ENCODE results near the gene TNIK. TPM values are rescaled to one million over a fixed set of nuclear protein-coding genes. Genes with fewer than 3 reads are reported as not detected.

The TNIK gene
- total and polyA plus RNA-seq, 2 of the 13 experiments (the other 11 are each of a cell fraction or from before 2014, with no cell fraction given), result 0.15 to 0.22 TPM

- no peaks in the 10 kb centered on the region for H3K27me3 ChIP-seq (ENCODE audit: control insufficient read depth in 1 of 2, insufficient read depth in 2 of 2, low read length in 2 of 2)
- POLR2A ChIA-PET, result no interaction called here
- no peak overlapping the region for H3K27ac ChIP-seq (ENCODE audit: extremely low read length, insufficient read depth, low read length)
- H3K4me1 ChIP-seq (ENCODE audit: insufficient read depth, low read length), result no peaks in the 10 kb centered on the region
- no peaks in the 10 kb centered on the region for H3K9me3 ChIP-seq (ENCODE audit: low read length)
- in situ Hi-C loops (cut with HindIII; ENCODE audit: extremely low pct_ligation_motif_present, low pct_unique_long_range_greater_than_20kb) (no loop called here), intact Hi-C loops (cut with micrococcal nuclease; ENCODE audit: unreplicated experiment) (no loop called here)
- H2AFZ ChIP-seq (ENCODE audit: low read length), result no peak overlapping the region
- H4K20me1 ChIP-seq (ENCODE audit: insufficient read depth, low read length), result no peaks in the 10 kb centered on the region
- no peaks in the 10 kb centered on the region for H3K79me2 ChIP-seq (ENCODE audit: insufficient read depth, low read length)
- BruUV-seq (replicated peaks), result no TSS peak
- CTCF ChIA-PET (ENCODE audit: low intra/inter-chr PET ratio, low total read pairs), result no interaction called here
- no peak overlapping the region for H3K4me2 ChIP-seq (ENCODE audit: low read depth, low read length)
- no peaks in the 10 kb centered on the region for H3K36me3 ChIP-seq (replicated peaks in 1 of 2; ENCODE audit: control insufficient read depth in 1 of 2, insufficient read depth in 2 of 2, low read length in 2 of 2)
- no peak overlapping the region for H3K4me3 ChIP-seq (replicated peaks in 1 of 3; ENCODE audit: insufficient read depth in 1 of 3, low read depth in 2 of 3, low read length in 3 of 3)
- ATAC-seq, result no peak
- DNase-seq (ENCODE audit: low spot score), result no peak
- TF ChIP-seq ZNF414 (CRISPR knock-in tag; IDR thresholded peaks at IDR 0.05) (no peak), ZNF737 (CRISPR knock-in tag; IDR thresholded peaks at IDR 0.05; ENCODE audit: borderline replicate concordance) (no peak), KAT2B (IDR thresholded peaks at IDR 0.05; ENCODE audit: borderline replicate concordance, low read depth, low read length) (no peak), ZSCAN20 (CRISPR knock-in tag; IDR thresholded peaks at IDR 0.05; ENCODE audit: borderline replicate concordance) (no peak), PLSCR1 (CRISPR knock-in tag; IDR thresholded peaks at IDR 0.05; ENCODE audit: borderline replicate concordance) (no peak), PHF5A (CRISPR knock-in tag; IDR thresholded peaks at IDR 0.05; ENCODE audit: low read depth, unreplicated experiment) (no peak), DPF2 (CRISPR knock-in tag; IDR thresholded peaks at IDR 0.05; ENCODE audit: borderline replicate concordance, low read depth) (no peak), CBX5 (CRISPR knock-in tag; IDR thresholded peaks at IDR 0.05; ENCODE audit: borderline replicate concordance) (no peak), ZNF331 (CRISPR knock-in tag; IDR thresholded peaks at IDR 0.05) (no peak), MTA1 (CRISPR knock-in tag; IDR thresholded peaks at IDR 0.05; ENCODE audit: borderline replicate concordance) (no peak), ZNF496 (CRISPR knock-in tag; IDR thresholded peaks at IDR 0.05; ENCODE audit: insufficient replicate concordance) (no peak)
- whole genome bisulfite sequencing (ENCODE audit: low lambda C conversion rate), result 29% methylated on average over 2 of the region's 2 CpGs
- no peak overlapping the region for H3K9ac ChIP-seq (ENCODE audit: insufficient read depth, low read depth, low read length)
- no peak for FAIRE-seq
These were observed 143.0 kb downstream of the TNIK start for GRCh38 chr3:171317171-171317570.

Data from HepG2 (cell line).